Stimulated activated CD4-positive, alpha-beta T cell treated with anti-CD3 and anti-CD28 coated beads, TNF-alpha, amount 100 ng/mL, for 4 hours (primary cell): ENCODE data around the gene ARHGAP45.

Experiments
- DNase-seq, 3 experiments: peaks; one replicate each; pipeline ENCODE4 v3.0.0-alpha.2; 2020; ENCODE audit warnings: low read depth in 3 of 3

The ARHGAP45 gene

DNA sequence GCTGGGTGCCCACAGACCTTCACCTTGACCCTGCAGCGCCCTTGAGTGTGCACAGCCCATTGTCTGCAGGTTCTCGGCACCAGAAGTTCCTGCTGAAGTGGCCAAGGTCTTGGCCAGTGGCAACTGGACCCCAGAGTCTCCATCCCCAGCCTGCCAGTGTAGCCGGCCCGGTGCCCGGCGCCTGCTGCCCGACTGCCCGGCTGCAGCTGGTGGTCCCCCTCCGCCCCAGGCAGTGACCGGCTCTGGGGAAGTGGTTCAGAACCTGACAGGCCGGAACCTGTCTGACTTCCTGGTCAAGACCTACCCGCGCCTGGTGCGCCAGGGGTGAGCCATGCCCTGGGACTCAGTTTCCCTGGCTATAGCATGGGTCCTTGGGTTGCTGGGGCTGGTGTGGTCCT, 11.9 kb upstream of the ARHGAP45 start:
- DNase-seq = no peak

DNA sequence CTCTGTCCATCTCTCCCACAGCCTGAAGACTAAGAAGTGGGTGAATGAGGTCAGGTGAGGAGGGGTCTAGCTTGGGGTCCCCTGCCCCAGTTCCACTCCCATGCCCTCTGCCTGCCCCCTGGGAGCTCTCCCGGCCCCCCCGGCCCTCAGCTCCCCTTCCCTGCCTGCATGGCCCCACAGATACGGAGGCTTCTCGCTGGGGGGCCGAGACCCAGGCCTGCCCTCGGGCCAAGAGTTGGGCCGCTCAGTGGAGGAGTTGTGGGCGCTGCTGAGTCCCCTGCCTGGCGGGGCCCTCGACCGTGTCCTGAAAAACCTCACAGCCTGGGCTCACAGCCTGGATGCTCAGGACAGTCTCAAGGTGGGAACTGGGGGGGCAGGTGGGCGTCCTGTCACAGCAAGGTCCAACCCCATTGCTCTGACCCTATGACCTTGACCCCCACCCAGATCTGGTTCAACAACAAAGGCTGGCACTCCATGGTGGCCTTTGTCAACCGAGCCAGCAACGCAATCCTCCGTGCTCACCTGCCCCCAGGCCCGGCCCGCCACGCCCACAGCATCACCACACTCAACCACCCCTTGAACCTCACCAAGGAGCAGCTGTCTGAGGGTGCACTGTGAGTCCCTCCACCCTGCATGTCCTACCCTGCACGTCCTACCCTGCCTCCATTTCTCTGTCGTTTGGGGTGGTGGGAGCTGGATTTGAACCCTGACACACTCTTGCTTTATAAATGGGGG, 10.9 kb upstream of the ARHGAP45 start:
- DNase-seq = no peak

DNA sequence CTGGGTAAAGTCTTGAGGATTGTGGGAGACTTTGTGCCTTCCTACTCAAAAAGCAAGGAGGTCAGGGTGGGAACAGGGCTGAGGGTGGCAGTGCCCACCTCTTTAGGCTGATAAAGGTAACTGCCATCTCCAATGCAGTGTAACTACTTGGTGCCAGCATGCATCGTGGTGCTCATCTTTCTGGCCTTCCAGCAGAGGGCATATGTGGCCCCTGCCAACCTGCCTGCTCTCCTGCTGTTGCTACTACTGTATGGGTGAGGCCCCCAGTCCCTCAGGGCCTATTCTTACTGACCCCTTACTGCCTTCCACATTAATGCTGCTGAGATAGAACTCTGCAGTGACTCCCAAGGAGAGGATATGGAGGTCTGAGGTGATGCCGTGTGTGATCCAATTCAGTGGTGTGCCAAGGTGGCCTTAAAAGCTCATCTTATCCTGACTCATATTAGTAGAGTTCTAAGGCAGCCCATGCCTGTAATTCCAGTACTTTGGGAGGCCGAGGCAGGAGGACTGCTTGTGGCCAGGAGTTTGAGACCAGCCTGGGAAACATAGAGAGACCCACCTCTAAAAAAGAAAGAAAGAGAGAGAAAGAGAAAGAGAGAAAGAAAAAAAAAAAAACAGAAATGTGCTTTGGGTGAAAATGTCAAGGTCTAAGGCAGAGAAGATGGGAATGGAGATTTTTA, 9.7 kb upstream of the ARHGAP45 start:
- DNase-seq = no peak

DNA sequence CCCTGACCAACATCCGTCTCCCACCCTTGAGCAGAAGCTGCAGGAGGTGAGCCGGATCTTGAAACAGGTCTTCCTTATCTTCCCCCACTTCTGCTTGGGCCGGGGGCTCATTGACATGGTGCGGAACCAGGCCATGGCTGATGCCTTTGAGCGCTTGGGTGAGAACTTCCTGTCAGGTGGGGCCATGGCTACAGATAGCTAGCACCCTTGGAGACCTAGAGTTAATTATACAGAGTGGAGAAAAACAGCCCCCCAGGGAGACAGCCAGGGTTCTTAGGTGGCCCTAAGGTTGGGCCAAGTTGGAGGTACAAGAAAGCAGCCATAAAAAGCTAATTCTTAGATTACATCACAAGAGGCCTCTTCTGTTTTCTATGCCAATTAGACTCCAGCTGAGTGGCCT, 8.9 kb upstream of the ARHGAP45 start:
- no peak for DNase-seq

DNA sequence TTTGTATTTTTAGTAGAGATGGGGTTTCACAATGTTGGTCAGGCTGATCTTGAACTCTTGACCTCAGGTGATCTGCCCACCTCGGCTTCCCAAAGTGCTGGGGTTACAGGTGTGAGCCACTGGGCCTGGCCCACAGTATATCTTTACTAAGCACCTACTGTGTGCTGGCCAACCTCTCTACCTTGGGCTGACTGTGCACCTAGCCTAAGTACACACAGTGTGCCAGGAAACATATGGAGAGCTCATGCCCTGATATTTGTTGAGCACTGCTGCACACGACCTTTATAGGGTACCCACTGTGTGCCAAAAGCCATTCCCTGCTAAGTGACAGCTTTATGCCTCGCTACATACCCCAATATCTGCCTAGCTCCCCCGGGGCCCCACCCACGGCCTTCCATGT, 6.3 kb upstream of the ARHGAP45 start:
- no peak for DNase-seq

DNA sequence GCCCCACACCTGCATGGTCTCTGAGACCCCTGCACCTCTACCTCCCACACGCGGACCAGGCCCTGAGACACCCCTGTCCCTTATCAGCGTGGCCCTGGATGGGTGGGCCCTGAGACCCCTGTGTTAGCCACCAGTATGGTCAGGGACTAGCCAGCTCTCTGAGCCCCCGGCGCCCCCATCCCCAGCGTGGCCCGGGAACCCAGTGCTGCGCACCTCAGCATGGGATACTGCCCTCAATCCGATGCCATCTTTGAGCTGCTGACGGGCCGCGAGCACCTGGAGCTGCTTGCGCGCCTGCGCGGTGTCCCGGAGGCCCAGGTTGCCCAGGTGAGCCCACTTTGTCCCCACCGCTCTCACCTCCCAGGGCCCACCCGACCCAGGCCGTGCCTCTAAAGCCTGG, 5.0 kb upstream of the ARHGAP45 start:
- DNase-seq = no peak

DNA sequence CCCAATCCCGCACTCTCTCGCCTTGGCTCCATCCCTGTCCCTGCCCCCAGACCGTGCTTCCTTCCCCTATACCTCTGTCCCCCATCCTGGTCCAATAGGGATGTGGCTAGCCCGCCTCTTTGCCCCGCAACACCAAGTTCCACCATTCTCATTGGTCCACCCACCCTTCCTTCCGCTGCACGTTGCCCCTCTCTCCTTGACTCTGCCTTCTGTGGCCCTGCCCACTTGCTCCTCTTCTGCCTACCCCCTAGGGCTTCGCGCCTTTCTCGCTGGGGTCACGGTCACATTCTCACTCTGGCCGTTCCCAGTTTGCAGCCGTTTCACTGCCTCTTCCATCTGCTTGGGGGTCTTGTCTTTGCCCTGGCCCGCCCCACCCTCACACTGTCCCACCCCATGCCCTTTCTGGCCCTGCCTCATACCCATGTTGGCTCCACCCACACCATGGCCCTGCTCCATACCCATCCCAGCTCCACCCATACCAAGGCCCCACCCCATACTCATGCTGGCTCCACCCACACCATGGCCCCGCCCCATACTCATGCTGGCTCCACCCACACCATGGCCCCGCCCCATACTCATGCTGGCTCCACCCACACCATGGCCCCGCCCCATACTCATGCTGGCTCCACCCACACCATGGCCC, 4.5 kb upstream of the ARHGAP45 start:
- DNase-seq = no peak

DNA sequence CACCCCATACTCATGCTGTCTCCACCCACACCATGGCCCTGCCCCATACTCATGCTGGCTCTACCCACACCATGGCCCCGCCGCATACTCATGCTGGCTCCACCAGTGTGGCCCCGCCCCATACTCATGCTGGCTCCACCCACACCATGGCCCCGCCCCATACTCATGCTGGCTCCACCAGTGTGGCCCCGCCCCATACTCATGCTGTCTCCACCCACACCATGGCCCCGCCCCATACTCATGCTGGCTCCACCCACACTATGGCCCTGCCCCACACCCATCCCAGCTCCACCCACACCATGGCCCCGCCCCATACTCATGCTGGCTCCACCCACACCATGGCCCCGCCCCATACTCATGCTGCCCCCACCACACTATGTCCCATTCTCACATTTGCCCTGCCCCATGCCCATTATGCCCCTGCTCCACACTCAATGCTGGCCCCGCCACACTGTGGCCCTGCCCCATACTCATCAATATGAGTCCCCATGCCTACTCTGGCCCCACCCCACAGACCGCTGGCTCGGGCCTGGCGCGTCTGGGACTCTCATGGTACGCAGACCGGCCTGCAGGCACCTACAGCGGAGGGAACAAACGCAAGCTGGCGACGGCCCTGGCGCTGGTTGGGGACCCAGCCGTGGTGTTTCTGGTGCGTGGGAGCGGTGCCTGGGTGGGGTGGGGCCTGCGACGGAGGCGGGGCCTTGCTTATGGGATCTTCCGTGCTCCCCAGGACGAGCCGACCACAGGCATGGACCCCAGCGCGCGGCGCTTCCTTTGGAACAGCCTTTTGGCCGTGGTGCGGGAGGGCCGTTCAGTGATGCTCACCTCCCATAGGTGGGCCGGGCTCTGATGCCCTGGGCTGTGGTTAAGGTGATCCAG, 3.7 kb upstream of the ARHGAP45 start:
- no peak for DNase-seq

DNA sequence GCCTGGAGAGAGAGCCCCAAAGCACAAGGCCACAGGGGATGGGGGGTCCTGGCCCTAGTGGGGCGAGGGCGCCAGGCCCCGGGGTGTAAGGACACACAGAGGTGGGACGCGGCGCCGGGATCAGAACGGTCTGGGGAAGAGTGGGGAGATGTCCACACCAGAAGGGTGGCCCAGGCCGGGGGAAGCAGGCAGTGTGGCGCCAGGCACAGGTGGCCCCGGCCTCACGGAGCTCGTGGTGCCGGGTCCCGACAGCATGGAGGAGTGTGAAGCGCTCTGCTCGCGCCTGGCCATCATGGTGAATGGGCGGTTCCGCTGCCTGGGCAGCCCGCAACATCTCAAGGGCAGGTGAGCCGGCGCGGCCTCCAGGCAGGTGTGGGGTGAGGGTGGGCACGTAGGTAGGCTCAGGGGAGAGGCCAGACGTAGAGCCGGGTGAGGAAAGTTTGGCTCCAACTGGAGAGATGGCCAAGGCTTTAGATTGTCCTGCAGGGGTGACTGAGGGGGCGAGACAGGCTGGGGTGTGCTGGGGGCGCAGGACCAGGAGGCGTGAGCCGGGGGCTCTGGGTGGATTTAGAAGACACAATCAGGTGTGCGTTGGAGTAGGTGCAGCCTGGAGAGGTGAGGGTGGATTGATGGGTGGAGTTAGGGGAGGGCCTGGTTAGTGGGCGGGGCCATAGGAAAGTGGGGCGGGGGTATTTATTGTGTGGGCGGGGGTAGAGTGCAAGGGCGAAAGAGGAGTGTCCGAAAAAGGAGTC, 2.9 kb upstream of the ARHGAP45 start:
- no peak for DNase-seq

DNA sequence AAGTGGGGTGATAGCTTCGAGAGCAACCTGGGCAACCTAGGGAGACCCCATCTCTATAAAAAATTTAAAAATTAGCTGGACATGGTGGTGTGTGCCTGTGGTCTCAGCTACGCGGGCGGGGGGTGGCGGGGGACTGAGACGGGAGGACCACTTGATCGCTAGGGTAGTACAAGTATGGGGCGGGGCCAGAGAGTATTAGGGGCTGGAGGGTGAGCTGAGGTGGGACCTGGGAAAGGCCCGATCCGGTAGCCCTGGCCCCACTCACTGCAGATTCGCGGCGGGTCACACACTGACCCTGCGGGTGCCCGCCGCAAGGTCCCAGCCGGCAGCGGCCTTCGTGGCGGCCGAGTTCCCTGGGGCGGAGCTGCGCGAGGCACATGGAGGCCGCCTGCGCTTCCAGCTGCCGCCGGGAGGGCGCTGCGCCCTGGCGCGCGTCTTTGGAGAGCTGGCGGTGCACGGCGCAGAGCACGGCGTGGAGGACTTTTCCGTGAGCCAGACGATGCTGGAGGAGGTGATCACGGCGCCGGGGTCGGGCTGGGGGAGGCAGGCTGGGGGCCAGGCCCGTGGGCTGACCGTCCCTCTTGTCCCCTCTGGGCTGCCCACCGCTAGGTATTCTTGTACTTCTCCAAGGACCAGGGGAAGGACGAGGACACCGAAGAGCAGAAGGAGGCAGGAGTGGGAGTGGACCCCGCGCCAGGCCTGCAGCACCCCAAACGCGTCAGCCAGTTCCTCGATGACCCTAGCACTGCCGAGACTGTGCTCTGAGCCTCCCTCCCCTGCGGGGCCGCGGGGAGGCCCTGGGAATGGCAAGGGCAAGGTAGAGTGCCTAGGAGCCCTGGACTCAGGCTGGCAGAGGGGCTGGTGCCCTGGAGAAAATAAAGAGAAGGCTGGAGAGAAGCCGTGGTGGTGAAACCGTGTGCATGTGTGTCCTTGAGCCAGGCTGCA, 2.0 kb upstream of the ARHGAP45 start:
- peak in 2 of 3 experiments; percentile 53 to 61 for DNase-seq

DNA sequence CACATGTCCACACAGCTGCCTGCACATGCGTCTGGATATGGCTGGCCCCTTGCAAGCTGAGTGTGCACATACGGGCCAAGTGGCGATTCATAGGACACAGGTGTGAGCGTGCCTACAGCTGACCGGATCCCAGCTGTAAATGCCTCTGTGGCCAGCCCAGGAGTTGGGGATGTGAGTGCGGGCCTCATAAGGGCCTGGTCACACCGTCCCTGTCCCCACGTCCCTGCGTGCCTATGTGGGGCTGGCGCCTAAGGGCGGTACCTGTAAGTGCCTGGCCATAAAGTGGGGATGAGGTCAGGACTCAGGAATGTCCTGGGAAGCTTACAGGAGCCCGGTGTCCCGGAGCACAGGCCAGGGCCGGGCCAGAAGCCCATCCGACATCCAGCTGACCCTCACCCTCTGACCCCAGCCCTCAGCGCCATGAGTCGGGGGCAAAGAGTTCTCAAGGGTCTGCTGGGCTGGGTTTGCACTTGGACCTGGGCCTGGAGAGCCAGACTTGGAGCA, 1.3 kb upstream of the ARHGAP45 start:
- DNase-seq = no peak

DNA sequence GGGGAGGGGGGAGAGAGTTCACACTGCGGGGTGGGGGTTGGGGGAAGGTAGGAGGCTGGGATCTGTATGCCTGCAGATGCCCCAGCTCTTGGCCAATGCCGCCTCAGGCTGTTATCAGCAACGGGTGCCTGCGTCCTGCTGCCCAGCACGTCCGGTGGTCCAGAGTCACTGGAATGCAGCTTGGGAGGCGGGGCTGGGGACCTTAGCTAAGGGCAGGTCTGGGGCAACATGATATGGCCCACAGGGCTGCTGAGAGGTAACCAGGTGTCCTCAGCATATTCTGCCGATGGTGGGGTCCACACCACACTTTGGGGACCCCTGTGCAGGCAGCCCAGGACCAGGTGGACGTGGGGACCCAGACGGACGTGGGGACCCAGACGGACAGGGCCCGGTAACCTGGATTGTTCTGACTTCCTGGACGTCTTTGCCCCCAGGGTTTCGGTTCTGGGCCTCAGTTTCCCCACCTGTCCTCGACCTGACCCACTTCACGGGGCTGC, 668 bp upstream of the ARHGAP45 start:
- no peak for DNase-seq

DNA sequence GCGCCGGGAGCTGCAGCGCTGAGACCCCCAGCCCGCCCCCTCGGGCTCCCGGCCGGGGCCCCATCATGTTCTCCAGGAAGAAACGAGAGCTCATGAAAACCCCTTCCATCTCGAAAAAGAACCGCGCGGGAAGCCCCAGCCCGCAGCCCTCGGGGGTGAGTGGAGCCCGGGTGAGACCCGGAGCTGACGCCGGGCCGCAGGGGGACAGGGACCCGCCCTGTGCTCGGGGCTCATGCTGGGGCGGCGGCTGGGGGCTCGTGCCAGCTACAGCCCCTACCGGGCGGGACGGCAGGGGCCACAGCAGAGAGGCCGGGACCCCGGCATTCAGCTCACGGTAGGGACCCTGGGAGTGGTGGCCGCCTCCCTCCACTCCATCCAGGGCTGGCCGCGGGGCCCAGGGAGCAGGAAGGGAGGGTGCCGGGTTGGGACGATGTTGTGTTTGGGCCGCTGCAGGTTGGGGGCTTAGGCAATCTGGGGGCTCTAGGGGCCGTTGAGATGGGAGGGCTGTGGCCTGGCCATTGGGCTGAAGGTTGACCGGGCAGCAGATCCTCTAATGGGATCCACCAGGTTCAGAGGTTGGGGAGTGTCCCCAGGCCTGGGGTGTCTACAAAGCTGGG, 482 bp downstream of the ARHGAP45 start:
- DNase-seq = no peak

DNA sequence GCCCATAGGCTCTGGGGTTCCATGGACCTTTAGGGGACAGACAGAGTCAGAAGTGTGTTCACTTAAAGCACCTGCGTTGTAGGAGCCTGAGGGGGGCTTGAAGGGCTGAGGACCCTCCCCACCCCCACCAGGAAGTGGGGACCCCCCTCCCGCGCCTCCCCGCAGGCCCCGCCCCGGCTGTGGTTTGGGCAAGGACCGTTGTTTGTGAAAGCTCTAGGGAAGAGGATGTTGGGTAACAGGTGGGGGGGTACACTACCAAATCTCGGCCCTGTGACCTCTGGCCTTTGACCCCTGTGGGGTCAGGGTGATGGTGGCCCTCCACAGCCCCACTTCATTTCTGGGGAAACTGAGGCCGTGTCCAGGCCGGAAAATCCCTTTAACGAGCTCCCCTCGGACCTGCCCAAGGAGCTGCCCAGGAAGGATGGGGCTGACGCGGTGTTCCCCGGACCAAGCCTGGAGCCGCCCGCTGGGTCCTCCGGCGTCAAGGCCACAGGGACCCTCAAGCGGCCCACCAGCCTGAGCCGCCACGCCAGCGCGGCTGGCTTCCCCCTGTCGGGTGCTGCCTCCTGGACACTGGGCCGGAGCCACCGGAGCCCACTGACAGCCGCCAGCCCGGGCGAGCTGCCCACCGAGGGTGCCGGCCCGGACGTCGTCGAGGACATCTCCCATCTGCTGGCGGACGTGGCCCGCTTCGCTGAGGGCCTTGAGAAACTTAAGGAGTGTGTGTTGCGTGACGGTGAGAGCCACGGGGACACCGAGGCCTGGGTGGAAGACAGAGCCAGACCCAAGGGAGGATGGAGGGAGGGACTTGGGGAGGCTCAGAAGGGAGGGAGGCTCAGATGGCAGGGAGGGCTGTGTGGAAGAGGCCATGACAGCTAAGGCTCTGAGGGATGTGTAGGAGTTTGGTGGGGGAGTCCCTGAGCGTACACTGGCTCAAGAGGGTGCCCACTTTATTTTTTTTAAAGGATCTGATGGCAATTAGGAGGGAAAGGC, 1.3 kb downstream of the ARHGAP45 start:
- peak in 1 of 3 experiments; percentile 43 for DNase-seq

DNA sequence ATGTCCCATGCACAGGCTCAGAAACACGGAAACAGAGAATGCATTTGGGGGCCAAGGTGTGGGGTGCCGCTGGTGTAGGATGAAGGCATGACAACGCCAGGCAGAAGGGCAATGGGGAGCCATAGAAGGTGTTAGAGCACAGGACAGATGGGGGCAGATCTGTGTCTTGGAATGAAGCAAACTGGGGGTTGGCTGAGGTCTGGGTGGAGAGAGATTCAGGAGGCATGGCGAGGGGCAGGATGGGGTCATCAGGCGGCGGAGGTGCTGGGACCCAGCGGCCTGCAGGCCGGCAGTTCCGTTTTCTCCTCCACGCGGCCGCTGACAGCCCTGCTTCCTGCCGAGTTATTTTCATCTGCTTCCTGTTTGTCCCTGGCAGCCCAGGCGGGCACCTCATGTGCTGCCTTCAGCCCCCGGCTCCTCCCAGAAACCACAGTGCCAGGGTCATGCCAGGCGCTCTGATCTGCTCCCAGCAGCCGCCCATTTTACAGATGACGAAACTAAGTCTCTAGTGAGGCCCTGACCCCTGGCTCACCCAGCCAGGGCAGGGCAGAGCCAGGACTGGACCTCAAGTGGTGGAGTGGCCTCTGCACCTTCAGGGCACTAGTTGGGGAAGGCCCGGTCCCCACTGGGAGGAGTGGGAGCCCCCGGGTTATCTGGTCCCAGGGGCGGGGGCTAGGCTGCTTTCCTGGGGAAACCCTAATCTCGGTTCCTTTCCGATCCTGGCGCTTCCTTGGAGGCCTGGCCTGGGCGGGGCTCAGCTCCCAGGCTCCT, 2.2 kb downstream of the ARHGAP45 start:
- DNase-seq = no peak

DNA sequence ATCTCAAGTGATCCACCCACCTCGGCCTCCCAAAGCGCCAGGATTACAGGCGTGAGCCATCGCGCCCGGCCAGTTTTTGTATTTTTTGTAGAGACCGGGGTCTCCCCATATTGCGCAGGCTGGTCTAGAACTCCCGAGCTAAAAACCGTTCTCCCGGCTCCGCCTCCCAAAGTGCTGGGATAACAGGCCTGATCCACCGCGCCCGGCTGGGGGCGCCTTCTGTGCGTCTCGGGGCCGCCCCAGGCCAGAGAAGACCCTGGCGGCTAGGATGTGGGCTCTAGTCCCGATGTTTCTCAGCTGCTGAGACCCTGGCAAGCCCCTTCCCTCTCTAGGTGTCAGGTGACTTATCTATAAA, 3.6 kb downstream of the ARHGAP45 start:
- no peak for DNase-seq
